HepG2 (cell line): ENCODE data around the gene CCL19. TPM values are rescaled to one million over a fixed set of nuclear protein-coding genes. Genes with fewer than 3 reads are reported as not detected.

Experiments
- AKAP8 ChIP-seq: sonication (generic); formaldehyde crosslinking; IDR thresholded peaks from 2 replicates; pipeline ENCODE4 v1.5.1; 2020; ENCODE audit warnings: mild to moderate bottlenecking, missing genetic modification reagents
- ATF2 ChIP-seq: sonication (generic); formaldehyde crosslinking; IDR thresholded peaks from 2 replicates; pipeline ENCODE4 v1.4.0; 2020; ENCODE audit warnings: missing genetic modification reagents
- BORCS8-MEF2B ChIP-seq: sonication (generic); formaldehyde crosslinking; IDR thresholded peaks from 2 replicates; pipeline ENCODE4 v1.8.0; 2022; ENCODE audit warnings: mild to moderate bottlenecking, missing genetic modification reagents
- EZH2 ChIP-seq: conservative IDR thresholded peaks from 2 replicates; pipeline ENCODE4 v1.6.1; 2012; ENCODE audit warnings: mild to moderate bottlenecking, low read depth, low read length, moderate library complexity
- PRMT3 ChIP-seq: sonication (generic); formaldehyde crosslinking; IDR thresholded peaks from 2 replicates; pipeline ENCODE4 v1.8.1; 2022; ENCODE audit warnings: low read depth, mild to moderate bottlenecking, moderate library complexity, missing genetic modification reagents, borderline replicate concordance
- PRPF4 ChIP-seq: fragments of 200-400 bp; formaldehyde crosslinking; IDR thresholded peaks from 2 replicates; pipeline ENCODE4 v1.6.1; 2016; ENCODE audit warnings: low read length, low read depth; ENCODE audit not compliant: poor library complexity, severe bottlenecking
- RBFOX2 ChIP-seq: fragments of 200-400 bp; formaldehyde crosslinking; IDR thresholded peaks from 2 replicates; pipeline ENCODE4 v1.6.1; 2017; ENCODE audit warnings: low read depth, mild to moderate bottlenecking, low read length
- TAF1 ChIP-seq: sonication (generic); formaldehyde crosslinking; IDR thresholded peaks from 2 replicates; pipeline ENCODE4 v1.4.0; 2020; ENCODE audit warnings: missing genetic modification reagents
- TFDP1 ChIP-seq: IDR thresholded peaks from 2 replicates; pipeline ENCODE4 v1.6.1; 2016; ENCODE audit warnings: missing compliant biosample characterization, missing genetic modification reagents, borderline replicate concordance
- ZBTB20 ChIP-seq: sonication (generic); formaldehyde crosslinking; IDR thresholded peaks from 2 replicates; pipeline ENCODE4 v1.8.1; 2023; ENCODE audit warnings: missing genetic modification reagents, low read depth, mild to moderate bottlenecking, borderline replicate concordance
- ZKSCAN1 ChIP-seq: fragments of 150-350 bp; IDR thresholded peaks from 2 replicates; pipeline ENCODE4 v1.6.1; 2014; ENCODE audit warnings: low read length
- ZNF230 ChIP-seq: sonication (generic); formaldehyde crosslinking; IDR thresholded peaks from 2 replicates; pipeline ENCODE4 v1.4.0; 2020; ENCODE audit warnings: mild to moderate bottlenecking, missing genetic modification reagents
- ZNF740 ChIP-seq: sonication (generic); formaldehyde crosslinking; IDR thresholded peaks from 2 replicates; pipeline ENCODE4 v1.4.0; 2020; ENCODE audit warnings: missing genetic modification reagents
- ZNF781 ChIP-seq: sonication (generic); formaldehyde crosslinking; IDR thresholded peaks from 2 replicates; pipeline ENCODE4 v1.5.1; 2020; ENCODE audit warnings: borderline replicate concordance, mild to moderate bottlenecking, missing genetic modification reagents; ENCODE audit errors: not compliant biosample characterization
- ZNF782 ChIP-seq: sonication (generic); formaldehyde crosslinking; IDR thresholded peaks from 2 replicates; pipeline ENCODE4 v1.4.0; 2020; ENCODE audit warnings: missing genetic modification reagents, mild to moderate bottlenecking, borderline replicate concordance
- polyA plus RNA-seq, 8 experiments: library from polyadenylated mRNA; depleted of rRNA in 3 of 8; stranded (reverse) in 7 of 8; unstranded in 1 of 8; fragments of >200 nt; fragmentation: Illumina TruSeq in 4 of 8; extraction: Trizol in 4 of 8; gene quantifications; 2 replicates each; pipeline versions ENCODE4 v1.2.1 to v1.2.3, GENCODE V29; 2011 to 2016; ENCODE audit warnings: low read depth in 4 of 8, missing spikeins in 1 of 8, mixed read lengths in 1 of 8; ENCODE audit not compliant: insufficient read depth in 1 of 8
- total RNA-seq, 5 experiments: library from RNA; depleted of rRNA; stranded (reverse); fragments of >200 nt; fragmentation: Illumina TruSeq; extraction: Trizol; gene quantifications; 2 replicates each; pipeline ENCODE4 v1.2.3, GENCODE V29; 2016; ENCODE audit warnings: low read depth in 1 of 5
- TF ChIP-seq, protein P1 (sequence below), 2 experiments: IDR thresholded peaks; 2 replicates each; pipeline ENCODE4 v1.6.1; 2011 to 2012; ENCODE audit warnings: low read length in 2 of 2, borderline replicate concordance in 1 of 2, low read depth in 1 of 2, mild to moderate bottlenecking in 1 of 2, moderate library complexity in 1 of 2
- TF ChIP-seq, protein P2 (sequence below): IDR thresholded peaks from 2 replicates; pipeline ENCODE4 v1.6.1; 2016; ENCODE audit warnings: mild to moderate bottlenecking
- TF ChIP-seq, protein P3 (sequence below): sonication (generic); formaldehyde crosslinking; IDR thresholded peaks from 2 replicates; pipeline ENCODE4 v1.4.0; 2020; ENCODE audit warnings: mild to moderate bottlenecking, low read depth, missing genetic modification reagents

CCL19 gene
- total and polyA plus RNA-seq, 2 of the 13 experiments (the other 11 are each of a cell fraction or from before 2014, with no cell fraction given) = not detected

DNA sequence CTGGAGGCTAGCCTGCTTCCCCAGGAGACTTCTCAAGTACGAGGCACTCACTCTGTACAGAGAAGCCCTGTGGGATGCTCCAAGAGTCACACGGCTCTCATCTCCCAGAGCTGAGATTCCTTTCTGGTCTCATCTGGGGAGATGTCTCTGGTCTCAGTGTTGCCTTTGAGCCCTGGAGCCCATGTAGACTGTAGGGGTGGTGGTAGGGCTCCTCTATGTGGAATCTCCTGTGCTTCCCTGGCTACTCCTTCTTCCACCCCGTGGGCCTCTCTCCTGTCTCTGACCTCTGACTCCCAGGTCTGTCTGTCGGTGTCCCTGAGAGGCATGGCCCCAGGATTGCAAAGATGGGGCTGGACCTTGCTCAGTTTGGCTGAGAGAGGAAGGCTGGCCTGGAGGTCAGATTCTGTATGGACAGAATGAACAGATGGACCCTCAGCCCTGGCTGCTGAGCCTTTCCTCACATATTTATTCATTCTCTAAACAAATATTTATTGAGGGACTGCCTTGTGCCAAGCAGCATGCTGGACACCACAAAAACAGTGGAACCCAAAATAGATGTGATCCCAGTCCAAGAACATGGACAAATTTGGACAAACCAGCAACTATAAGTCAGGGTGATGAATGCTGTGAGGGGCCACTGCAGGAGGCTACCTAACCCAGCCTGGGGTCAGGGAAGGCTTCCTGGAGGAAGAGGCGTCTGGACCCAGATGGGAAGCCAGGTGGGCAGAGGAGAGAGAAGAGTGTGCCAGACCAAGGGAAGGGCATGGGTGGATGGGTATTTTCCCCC lies 2.6 kb downstream of the CCL19 start (continued):
- TF ChIP-seq, protein P1, sequence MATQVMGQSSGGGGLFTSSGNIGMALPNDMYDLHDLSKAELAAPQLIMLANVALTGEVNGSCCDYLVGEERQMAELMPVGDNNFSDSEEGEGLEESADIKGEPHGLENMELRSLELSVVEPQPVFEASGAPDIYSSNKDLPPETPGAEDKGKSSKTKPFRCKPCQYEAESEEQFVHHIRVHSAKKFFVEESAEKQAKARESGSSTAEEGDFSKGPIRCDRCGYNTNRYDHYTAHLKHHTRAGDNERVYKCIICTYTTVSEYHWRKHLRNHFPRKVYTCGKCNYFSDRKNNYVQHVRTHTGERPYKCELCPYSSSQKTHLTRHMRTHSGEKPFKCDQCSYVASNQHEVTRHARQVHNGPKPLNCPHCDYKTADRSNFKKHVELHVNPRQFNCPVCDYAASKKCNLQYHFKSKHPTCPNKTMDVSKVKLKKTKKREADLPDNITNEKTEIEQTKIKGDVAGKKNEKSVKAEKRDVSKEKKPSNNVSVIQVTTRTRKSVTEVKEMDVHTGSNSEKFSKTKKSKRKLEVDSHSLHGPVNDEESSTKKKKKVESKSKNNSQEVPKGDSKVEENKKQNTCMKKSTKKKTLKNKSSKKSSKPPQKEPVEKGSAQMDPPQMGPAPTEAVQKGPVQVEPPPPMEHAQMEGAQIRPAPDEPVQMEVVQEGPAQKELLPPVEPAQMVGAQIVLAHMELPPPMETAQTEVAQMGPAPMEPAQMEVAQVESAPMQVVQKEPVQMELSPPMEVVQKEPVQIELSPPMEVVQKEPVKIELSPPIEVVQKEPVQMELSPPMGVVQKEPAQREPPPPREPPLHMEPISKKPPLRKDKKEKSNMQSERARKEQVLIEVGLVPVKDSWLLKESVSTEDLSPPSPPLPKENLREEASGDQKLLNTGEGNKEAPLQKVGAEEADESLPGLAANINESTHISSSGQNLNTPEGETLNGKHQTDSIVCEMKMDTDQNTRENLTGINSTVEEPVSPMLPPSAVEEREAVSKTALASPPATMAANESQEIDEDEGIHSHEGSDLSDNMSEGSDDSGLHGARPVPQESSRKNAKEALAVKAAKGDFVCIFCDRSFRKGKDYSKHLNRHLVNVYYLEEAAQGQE (IDR thresholded peaks at IDR 0.05; ENCODE audit: borderline replicate concordance in 1 of 2, low read depth in 1 of 2, low read length in 2 of 2) = no peak
- TF ChIP-seq PRMT3 (CRISPR knock-in tag) (no peak), RBFOX2 (no peak), ATF2 (CRISPR knock-in tag) (peak; percentile 68; the same call in 1 of the 2 replicates), ZKSCAN1 (no peak), BORCS8-MEF2B (CRISPR knock-in tag) (peak; percentile 57; the same call in 1 of the 2 replicates), AKAP8 (CRISPR knock-in tag) (no peak), ZNF781 (CRISPR knock-in tag) (no peak), ZNF230 (CRISPR knock-in tag) (no peak), EZH2 (no peak), ZNF740 (CRISPR knock-in tag) (no peak), TFDP1 (no peak), ZBTB20 (CRISPR knock-in tag) (no peak; the same call in 1 of the 2 replicates), PRPF4 (no peak), TAF1 (CRISPR knock-in tag) (no peak), ZNF782 (no peak; the same call in 1 of the 2 replicates)
- TF ChIP-seq, protein P2, sequence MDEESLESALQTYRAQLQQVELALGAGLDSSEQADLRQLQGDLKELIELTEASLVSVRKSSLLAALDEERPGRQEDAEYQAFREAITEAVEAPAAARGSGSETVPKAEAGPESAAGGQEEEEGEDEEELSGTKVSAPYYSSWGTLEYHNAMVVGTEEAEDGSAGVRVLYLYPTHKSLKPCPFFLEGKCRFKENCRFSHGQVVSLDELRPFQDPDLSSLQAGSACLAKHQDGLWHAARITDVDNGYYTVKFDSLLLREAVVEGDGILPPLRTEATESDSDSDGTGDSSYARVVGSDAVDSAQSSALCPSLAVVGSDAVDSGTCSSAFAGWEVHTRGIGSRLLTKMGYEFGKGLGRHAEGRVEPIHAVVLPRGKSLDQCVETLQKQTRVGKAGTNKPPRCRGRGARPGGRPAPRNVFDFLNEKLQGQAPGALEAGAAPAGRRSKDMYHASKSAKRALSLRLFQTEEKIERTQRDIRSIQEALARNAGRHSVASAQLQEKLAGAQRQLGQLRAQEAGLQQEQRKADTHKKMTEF = peak; percentile 57
- TF ChIP-seq, protein P3, sequence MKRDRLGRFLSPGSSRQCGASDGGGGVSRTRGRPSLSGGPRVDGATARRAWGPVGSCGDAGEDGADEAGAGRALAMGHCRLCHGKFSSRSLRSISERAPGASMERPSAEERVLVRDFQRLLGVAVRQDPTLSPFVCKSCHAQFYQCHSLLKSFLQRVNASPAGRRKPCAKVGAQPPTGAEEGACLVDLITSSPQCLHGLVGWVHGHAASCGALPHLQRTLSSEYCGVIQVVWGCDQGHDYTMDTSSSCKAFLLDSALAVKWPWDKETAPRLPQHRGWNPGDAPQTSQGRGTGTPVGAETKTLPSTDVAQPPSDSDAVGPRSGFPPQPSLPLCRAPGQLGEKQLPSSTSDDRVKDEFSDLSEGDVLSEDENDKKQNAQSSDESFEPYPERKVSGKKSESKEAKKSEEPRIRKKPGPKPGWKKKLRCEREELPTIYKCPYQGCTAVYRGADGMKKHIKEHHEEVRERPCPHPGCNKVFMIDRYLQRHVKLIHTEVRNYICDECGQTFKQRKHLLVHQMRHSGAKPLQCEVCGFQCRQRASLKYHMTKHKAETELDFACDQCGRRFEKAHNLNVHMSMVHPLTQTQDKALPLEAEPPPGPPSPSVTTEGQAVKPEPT = no peak
